OCI-LY7 (cell line): ENCODE results near the gene CHCHD6. TPM values are rescaled to one million over a fixed set of nuclear protein-coding genes. Genes with fewer than 3 reads are reported as not detected.

Source experiments
- BruUV-seq: library from RNA; stranded (reverse); fragments of 400-500 nt; replicated peaks from 2 replicates; lab custom pipeline; 2021; lab: Mats Ljungman, UMichigan
- CTCF ChIA-PET: fragments of 300-600 bp; sonication (Branson Sonifier 250); formaldehyde crosslinking; loops from one replicate; lab custom pipeline; 2022; ENCODE audit warnings: antibody characterized with exemption; ENCODE audit not compliant: unreplicated experiment; lab: Charles Lee
- POLR2A ChIA-PET: fragments of 300-600 bp; sonication (Branson Sonifier 250); formaldehyde crosslinking; loops from one replicate; lab custom pipeline; 2022; ENCODE audit warnings: antibody characterized with exemption; lab: Charles Lee
- DNase-seq: peaks from one replicate; pipeline ENCODE4 v3.0.0-alpha.2; 2015; ENCODE audit warnings: low spot score
- H2AFZ ChIP-seq: fragments of 200-600 bp; sonication (generic), shearing (Covaris generic); 2 replicates; pipeline ENCODE4 v1.6.1; 2014; ENCODE audit warnings: mild to moderate bottlenecking, antibody characterized with exemption, low read length, moderate library complexity
- H3K27ac ChIP-seq: fragments of 200-600 bp; sonication (generic); 2 replicates; pipeline ENCODE4 v1.5.1; 2014; ENCODE audit warnings: mixed run types, low read depth, mild to moderate bottlenecking, moderate library complexity, low read length, inconsistent platforms; ENCODE audit not compliant: poor library complexity, severe bottlenecking
- H3K36me3 ChIP-seq: fragments of 200-600 bp; sonication (generic); 2 replicates; pipeline ENCODE4 v1.6.1; 2014; ENCODE audit warnings: mild to moderate bottlenecking, antibody characterized with exemption, low read length, moderate library complexity, mixed read lengths; ENCODE audit not compliant: insufficient read depth
- H3K4me1 ChIP-seq: fragments of 200-600 bp; sonication (generic); 2 replicates; pipeline ENCODE4 v1.5.1; 2014; ENCODE audit warnings: mild to moderate bottlenecking, low read length; ENCODE audit not compliant: insufficient read depth, poor library complexity, severe bottlenecking
- H3K4me2 ChIP-seq: fragments of 200-600 bp; sonication (generic); 2 replicates; pipeline ENCODE4 v1.6.1; 2014; ENCODE audit warnings: mild to moderate bottlenecking, low read length
- H3K4me3 ChIP-seq: fragments of 200-600 bp; sonication (generic); 2 replicates; pipeline ENCODE4 v1.5.1; 2014; ENCODE audit warnings: mild to moderate bottlenecking, low read depth, low read length; ENCODE audit not compliant: poor library complexity, severe bottlenecking
- H3K79me2 ChIP-seq: fragments of 200-600 bp; sonication (generic); 2 replicates; pipeline ENCODE4 v1.6.1; 2016; ENCODE audit warnings: low read depth, mild to moderate bottlenecking, low read length, moderate library complexity, mixed read lengths; ENCODE audit not compliant: insufficient read depth
- H3K9me2 ChIP-seq: fragments of 200-600 bp; sonication (generic); 2 replicates; pipeline ENCODE4 v1.6.1; 2016; ENCODE audit warnings: mild to moderate bottlenecking, low read length, mixed read lengths; ENCODE audit not compliant: insufficient read depth
- H3K9me3 ChIP-seq: fragments of 200-600 bp; sonication (generic); 2 replicates; pipeline ENCODE4 v1.6.1; 2014; ENCODE audit warnings: mild to moderate bottlenecking, mixed run types, low read length, mixed read lengths
- H4K20me1 ChIP-seq: fragments of 200-600 bp; sonication (generic); 2 replicates; pipeline ENCODE4 v1.6.1; 2014; ENCODE audit warnings: mild to moderate bottlenecking, antibody characterized with exemption, low read length, moderate library complexity, mixed read lengths; ENCODE audit not compliant: insufficient read depth
- CTCF ChIP-seq: fragments of 200-600 bp; sonication (generic); conservative IDR thresholded peaks from 2 replicates; pipeline ENCODE4 v1.5.1; 2014; ENCODE audit warnings: mild to moderate bottlenecking, antibody characterized with exemption, low read length, moderate library complexity, mixed read lengths
- EZH2phosphoT487 ChIP-seq: fragments of 200-600 bp; sonication (generic); IDR thresholded peaks from 2 replicates; pipeline ENCODE4 v1.6.1; 2018; ENCODE audit warnings: low read depth, borderline replicate concordance, mild to moderate bottlenecking, mixed run types, antibody characterized with exemption, low read length, moderate library complexity, mixed read lengths
- intact Hi-C: fragments of 100-400 bp; cut with micrococcal nuclease; formaldehyde crosslinking; loops from one replicate; pipeline ENCODE4 v1.10.0; 2022; ENCODE audit not compliant: unreplicated experiment
- total RNA-seq, 2 experiments: library from RNA; depleted of rRNA in 1 of 2; stranded (reverse); fragments of >200 nt in 1 of 2; shearing (Covaris generic) in 1 of 2; gene quantifications; 2 replicates each; pipeline ENCODE4 v1.2.3, GENCODE V29; 2014 to 2022

CHCHD6 gene
- total RNA-seq, 2 experiments from 2014 or later, result 14.7 to 21.2 TPM

DNA sequence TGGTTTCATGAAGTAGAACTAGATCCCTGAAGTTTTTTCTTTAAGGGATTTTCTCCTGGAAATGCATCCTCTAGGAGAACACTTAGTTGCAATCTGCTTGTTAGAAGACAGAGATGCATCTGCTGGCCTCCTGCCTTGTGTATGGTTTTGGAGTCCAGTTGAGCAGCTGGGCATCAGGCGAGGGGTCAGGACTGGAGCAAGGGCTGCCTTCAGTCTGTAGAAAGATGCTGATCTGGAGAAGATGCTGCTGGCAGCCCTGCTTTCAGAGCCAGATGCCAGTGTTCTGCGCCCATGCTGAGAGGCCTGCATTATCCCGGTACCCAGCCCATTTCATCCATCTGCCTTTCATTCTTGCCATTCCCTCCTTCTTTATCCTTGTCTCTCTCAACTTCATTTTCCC is 77.4 kb downstream of the CHCHD6 start:
- Histone ChIP-seq H3K9me2 (no peaks in the 10 kb centered on the region), H3K4me1 (no peaks in the 10 kb centered on the region), H3K4me3 (no peak overlapping the region), H4K20me1 (no peaks in the 10 kb centered on the region), H3K4me2 (no peak overlapping the region), H3K79me2 (no peaks in the 10 kb centered on the region), H3K9me3 (no peaks in the 10 kb centered on the region), H3K36me3 (no peaks in the 10 kb centered on the region), H3K27ac (no peak overlapping the region), H2AFZ (no peak overlapping the region)
- no peak for DNase-seq
- TF ChIP-seq CTCF (no peak), EZH2phosphoT487 (no peak)
- CTCF ChIA-PET, result no interaction called here
- BruUV-seq, result no TSS peak
- intact Hi-C loops, result no loop called here
- POLR2A ChIA-PET, result no interaction called here

DNA sequence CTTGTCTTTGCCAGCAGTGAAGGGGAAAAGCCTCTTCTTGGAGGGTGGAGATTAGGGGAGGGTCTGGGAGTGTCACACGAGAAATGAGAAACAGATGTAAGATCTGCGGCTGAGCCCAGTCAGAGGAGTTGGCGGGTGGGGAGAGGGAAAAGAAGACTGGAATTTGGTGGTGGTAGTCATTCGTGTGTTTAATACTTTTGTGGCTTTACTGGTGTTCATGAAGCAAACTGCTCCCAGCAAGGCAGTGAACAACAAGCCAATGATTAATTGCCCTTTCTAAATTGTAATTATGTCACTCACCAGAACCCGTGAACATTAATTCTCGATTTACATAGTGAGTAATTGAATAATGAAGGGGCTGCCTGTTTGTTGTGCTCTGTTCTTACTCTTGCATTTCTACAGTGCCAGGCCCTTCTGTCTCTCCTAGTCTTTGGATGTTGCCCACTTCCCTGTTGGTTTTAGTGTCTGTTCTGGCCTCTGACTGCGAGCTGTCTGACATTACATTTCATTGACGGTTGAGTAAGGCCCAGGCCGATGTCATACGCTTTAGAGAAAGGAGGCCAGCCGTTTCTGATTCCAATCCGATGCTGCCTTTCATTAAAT is 78.0 kb downstream of the CHCHD6 start:
- Histone ChIP-seq H2AFZ (no peak overlapping the region), H3K9me3 (no peaks in the 10 kb centered on the region), H4K20me1 (no peaks in the 10 kb centered on the region), H3K36me3 (no peaks in the 10 kb centered on the region), H3K4me3 (no peak overlapping the region), H3K9me2 (no peaks in the 10 kb centered on the region), H3K27ac (no peak overlapping the region), H3K4me1 (no peaks in the 10 kb centered on the region), H3K79me2 (no peaks in the 10 kb centered on the region), H3K4me2 (no peak overlapping the region)
- ChIA-PET CTCF (interaction anchor here (0.5 kb wide), 1 partner anchor 30 kb away, joined by 3 read pairs; no protein-coding TSS in a partner anchor), POLR2A (no interaction called here)
- TF ChIP-seq EZH2phosphoT487 (no peak), CTCF (no peak)
- DNase-seq, result no peak
- intact Hi-C loops, result no loop called here
- BruUV-seq, result no TSS peak

DNA sequence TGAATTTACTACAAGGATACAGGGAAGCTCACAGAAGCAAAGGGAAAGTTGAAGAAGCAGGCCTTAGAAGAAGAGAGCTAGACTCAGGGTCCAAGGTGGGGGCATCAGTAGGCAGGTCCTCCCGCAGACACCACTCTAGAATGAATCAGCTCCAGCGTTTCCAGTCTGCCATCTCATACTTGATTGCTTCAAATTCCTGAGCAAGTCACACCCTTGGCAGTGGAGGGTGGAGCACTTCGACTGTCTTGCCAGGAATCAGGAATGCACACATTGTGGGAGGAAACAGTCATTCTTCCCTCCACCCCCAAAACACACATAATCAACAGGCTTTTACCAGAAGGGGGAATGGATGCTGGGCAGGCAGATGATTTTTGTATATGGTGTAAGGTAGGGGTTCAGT is 78.5 kb downstream of the CHCHD6 start:
- Histone ChIP-seq H3K4me1 (no peaks in the 10 kb centered on the region), H3K4me2 (no peak overlapping the region), H3K27ac (no peak overlapping the region), H4K20me1 (no peaks in the 10 kb centered on the region), H3K9me3 (no peaks in the 10 kb centered on the region), H3K79me2 (no peaks in the 10 kb centered on the region), H3K9me2 (no peaks in the 10 kb centered on the region), H2AFZ (no peak overlapping the region), H3K36me3 (no peaks in the 10 kb centered on the region), H3K4me3 (no peak overlapping the region)
- BruUV-seq, result no TSS peak
- POLR2A ChIA-PET, result no interaction called here
- DNase-seq, result no peak
- intact Hi-C loops, result no loop called here
- TF ChIP-seq EZH2phosphoT487, result no peak
- TF ChIP-seq CTCF, result no peak
- CTCF ChIA-PET, result no interaction called here
